ENCODE results near the gene CDKL5.

The CDKL5 gene

DNA sequence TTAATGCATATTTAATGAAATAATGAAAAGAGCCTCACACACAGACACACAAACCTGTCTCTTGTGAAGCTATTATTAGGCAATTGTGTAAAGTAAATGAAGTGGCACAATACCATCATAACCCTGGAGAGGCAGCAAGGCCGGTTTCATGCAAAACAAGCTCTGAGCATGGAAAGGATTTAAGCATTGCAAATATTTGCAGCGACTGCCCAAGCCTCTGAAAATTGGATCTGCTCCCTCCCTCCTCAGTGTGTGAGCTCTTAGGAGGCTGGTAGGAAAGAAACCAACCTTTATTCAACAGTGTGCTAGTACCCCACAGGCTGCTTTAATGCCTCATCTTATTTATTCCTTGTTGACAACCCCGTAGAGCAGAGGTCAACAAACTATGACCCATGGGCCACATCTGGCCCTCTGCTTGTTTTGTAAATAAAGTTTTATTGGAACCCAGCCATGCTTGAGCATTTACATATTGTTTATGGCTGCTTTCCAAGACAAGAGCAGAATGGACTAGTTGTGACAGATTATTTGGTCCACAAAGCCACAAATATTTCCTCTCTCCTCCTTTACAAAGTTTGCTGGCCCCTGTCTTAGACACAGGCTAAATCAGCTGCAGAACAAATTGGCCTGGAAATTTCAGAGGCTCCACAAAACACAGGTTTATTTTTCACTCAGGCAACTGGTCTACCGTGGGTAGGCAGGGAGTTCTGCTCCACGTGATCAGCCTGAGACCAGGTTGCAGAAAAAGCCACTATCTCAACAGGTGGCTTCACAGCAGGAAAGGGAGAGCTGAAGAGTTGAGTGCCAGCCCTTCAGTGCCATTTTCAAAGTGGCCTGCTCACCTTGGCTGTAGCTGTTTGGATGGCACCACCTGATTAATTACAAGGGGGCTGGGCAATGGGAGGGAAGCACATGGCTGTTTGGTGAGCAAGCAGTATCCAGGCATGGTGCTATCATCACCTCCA, 229.7 kb downstream of the CDKL5 start:
- DNase-seq = no peak

GRCh38 chrX:18661273-18661672, 235.9 kb downstream of the CDKL5 start:
- DNase-seq = no peak

- DNase-seq = no peak
These were observed 239.5 kb downstream of the CDKL5 start for GRCh38 chrX:18664947-18665346.

DNA sequence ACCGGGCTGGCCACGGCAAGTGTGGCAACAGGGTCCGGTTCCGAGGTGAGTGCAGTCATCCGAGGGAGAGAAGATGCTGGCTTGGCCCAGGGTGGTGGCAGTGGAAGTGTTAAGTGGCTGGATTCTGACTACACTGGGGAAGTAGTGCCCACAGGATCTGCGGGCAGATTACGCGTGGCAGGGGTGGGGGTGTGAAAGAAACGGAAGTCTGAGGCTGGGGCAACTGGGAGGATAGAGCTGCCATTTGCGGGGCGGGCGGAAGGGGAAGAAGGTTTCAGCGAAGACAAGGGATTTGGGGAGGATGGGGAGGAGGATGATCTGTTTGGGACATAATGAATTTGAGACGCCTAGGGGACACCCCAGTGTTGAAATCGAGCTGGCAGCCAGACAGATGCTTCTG, 241.2 kb downstream of the CDKL5 start:
- DNase-seq = no peak

DNA sequence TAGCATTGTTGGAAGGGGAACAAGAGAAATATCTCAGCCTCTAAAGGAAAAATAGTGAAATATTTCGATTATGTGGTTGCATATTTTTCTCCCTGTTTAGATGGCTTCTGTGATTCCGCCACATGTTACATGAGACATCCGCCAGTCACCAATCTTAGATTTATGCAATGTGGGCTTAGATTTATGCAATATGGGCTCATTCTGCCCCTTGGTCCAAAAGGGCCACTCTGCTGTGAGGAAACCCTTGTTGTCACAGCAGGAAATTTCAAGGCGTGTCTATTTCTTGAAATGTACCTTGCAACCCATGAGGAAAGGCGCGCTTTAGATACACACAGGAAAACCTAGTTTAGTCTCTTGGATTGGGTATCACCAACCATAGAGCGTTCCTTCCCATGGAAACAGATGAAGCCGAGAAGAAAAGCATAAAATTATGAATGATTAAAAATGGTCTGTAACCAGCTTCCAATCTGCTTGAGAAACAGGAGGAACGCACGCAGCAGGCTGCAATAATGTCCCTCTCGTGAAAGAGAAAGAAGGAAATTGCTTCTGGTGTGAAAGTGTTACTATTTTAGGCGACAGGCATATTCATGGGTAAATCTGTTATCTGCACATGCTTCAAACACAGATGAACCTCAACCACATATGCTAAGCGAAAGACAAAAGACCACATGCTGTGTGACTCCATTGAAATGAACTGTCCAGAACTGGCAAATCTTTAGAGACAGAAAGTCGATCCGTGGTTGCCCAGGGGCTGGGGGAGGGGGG, 242.8 kb downstream of the CDKL5 start:
- peak; percentile 6 for DNase-seq

- no peak for DNase-seq
These were observed 246.6 kb downstream of the CDKL5 start, which contains the start of gene RS1 for GRCh38 chrX:18672008-18672407. Gene RS1, minus strand, starts transcription at chrX:18672108. Its CDS starts 40 bp downstream, at chrX:18672068.

GRCh38 chrX:18674417-18674787, 249.0 kb downstream of the CDKL5 start:
- DNase-seq = no peak

DNA sequence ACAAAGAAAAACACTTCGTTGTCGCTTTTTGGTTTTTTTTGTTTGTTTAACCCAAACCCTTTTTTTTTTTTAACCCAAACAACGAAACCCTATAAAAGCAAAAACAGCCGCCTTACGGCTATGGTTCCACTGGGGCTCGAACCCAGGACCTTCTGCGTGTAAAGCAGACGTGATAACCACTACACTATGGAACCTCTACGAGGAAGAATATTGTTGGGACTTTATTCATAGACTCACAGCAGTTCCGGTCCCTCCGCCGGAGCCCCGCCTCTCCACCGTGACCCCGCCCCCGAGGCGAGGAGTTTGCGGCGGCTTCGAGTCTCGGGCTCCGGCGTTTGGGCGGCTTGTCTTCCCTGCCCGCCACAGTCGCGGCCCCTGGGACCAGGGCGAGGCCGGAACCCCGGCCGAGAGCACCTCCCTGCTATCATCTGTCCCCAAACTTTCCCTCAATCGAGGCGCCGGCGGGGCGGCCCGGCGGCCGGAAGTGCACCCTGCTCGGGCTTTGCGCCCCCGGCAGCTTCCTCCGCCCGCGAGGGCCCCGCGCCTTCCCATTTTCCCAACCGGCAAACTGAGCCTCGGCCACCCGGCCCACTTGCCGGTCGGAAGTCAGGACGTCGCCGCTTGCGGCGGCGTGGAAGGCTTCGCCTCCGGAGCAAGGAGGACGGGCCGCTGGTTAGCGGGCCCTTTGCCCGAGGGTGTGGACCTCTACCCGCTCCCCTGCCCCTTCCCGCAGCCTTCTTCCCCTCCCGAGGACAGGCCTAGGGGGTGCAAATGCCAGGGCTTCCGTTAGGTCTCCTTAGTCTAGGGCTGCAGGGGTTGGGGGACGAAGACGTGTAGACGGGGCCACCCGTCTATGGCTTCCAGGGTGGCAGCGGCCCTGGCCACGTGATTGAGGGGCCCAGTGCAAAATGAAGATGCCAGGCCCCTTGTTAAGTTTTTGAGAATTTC, 249.7 kb downstream of the CDKL5 start:
- peak; percentile 43 for DNase-seq

- no peak for DNase-seq
These were observed 250.6 kb downstream of the CDKL5 start for GRCh38 chrX:18676050-18676449.

GRCh38 chrX:18676470-18676869, 251.1 kb downstream of the CDKL5 start:
- no peak for DNase-seq

- DNase-seq = no peak
These were observed 251.9 kb downstream of the CDKL5 start for GRCh38 chrX:18677161-18677869.

- DNase-seq = no peak
These were observed 256.6 kb downstream of the CDKL5 start for GRCh38 chrX:18681996-18682395.

GRCh38 chrX:18682979-18683387, 257.6 kb downstream of the CDKL5 start:
- DNase-seq = no peak

DNA sequence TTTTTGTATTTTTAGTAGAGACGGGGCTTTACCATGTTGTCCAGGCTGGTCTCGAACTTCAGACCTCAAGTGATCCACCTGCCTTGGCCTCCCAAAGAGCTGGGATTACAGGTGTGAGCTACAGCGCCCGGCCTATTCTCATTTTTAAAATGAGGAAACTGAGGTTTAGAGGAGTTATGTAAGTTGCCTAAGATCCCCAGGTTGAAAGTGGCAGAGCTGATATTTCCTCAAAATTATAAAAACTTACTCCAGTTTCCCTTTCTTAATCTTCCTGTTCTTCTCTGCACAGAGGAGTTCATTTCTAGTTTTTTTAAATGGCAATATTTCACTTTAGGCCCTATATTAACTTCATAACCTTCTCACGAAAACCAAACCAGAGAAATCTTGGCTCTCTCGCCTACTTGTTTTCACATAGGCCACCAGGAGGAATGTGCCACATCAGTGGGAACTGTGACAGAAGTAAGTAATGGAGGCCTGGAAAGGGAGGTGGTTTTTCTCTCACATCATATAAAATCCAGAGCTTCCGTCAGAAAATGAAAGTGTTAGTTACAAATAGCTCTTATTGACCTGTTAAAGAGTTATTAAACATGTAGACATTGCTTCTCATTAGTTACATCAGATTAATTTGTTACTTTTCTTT, 262.6 kb downstream of the CDKL5 start:
- no peak for DNase-seq

DNA sequence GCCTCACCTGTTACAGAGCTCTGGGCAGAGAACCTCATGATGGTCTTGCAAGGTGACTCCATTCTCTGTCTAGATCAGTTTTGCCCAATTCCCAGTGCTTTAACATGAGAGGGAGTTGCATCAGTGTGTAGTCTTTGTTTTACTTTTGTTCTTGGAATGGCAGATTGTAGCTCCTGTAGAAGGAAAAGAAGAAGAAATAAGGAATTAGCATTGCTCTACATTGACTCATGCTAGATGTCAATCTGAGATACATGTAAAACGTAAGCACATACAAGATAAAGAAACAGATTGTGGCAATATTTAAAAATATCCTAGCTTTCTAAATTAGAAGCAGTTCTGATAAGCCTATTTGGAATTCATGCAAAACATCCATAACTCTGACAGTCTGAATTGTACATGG, 266.0 kb downstream of the CDKL5 start:
- no peak for DNase-seq

GRCh38 chrX:18692541-18692940, 267.1 kb downstream of the CDKL5 start:
- DNase-seq = no peak

DNA sequence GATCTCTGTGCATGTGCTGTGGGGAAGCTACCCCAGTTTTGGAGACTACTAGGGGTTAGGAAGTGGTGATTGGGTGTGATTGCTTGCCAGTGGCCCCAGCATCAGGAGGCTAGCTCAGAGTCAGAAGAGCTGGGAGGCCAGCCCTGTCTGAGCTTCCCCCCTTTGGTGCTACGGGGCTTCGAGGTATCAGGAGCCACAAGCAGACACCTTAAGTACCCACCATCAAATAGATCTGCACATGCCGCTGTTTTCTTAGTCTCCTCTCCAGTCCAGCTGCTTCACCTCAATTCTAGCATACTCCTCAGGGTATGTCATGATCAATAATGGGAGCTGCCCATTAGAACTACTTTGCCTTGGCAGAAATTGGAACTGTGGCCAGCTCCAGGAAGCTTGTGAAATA, 271.2 kb downstream of the CDKL5 start:
- no peak for DNase-seq

DNA sequence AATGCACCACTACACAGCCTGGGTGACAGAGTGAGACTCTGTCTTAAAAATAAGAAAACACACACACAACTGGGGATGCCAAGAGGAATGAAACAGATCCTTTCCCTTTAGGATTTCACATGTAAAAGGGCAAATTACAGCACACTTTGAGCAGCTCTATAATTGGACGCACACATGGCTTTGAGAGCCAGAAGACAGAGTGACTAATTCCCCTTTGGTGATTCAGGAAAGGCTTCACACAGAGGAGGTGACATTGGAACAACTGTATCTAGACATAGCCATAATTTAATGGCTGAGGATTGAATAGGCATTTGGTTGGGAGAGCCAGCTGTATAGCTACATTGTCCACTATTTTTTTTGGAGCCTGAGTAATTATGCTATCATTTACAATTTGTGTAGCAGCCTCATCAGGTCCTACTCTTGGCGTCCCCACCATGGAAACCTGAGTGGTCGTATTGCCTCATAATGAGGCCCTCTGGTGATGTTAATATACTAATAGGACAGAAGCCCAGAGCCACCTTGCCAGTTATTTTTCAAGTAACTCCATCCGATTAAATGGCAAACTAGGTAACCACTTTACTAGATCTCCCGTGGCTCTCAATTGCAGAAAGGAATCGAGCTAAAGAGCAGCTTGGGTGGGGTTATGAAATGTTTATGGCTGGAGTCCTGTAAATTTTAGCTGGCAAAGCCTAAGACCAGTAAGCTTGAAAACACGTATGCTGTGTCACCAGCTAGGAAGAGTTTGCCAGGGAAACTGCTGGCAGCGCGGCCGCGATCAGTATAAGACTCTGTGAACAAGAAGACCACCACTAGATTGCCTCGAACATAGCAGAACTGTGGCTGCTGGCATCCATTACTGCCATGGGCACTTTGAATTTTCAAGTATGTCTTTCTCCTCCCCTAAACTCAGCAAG, 273.6 kb downstream of the CDKL5 start:
- DNase-seq = no peak

- no peak for DNase-seq
These were observed 276.4 kb downstream of the CDKL5 start for GRCh38 chrX:18701621-18702361.

Data from DMS79 treated with DMSO at 0.1 percent for 48 hours (cell line).